Right cardiac atrium (tissue), 5 donors: ENCODE data around the gene HJURP. TPM values are rescaled to one million over a fixed set of nuclear protein-coding genes. Genes with fewer than 3 reads are reported as not detected.

Experiments
- ATAC-seq, 2 donors: fragments of 200-7000 bp; cut with Tn5 transposase; one replicate each; pipeline versions ENCODE4 v1.8.0 to v1.9.1; 2020; ENCODE audit warnings: moderate library complexity in 2 of 2, mild to moderate bottlenecking in 1 of 2
- DNase-seq, 3 donors: peaks; one replicate each; pipeline ENCODE4 v3.0.0-alpha.2; 2020
- H3K27ac ChIP-seq: one replicate; pipeline ENCODE4 v1.5.1; 2013; ENCODE audit warnings: mild to moderate bottlenecking, low read length, control low read depth, moderate library complexity
- H3K27me3 ChIP-seq: one replicate; pipeline ENCODE4 v1.6.1; 2013; ENCODE audit not compliant: control insufficient read depth, insufficient read depth
- H3K4me1 ChIP-seq: one replicate; pipeline ENCODE4 v1.6.1; 2013; ENCODE audit warnings: low read length; ENCODE audit not compliant: control insufficient read depth, insufficient read depth
- H3K4me3 ChIP-seq: one replicate; pipeline ENCODE4 v1.5.1; 2013; ENCODE audit warnings: low read length, control low read depth
- H3K9me3 ChIP-seq: one replicate; pipeline ENCODE4 v1.6.1; 2013; ENCODE audit warnings: low read length; ENCODE audit not compliant: control insufficient read depth
- WGBS: extraction: QIAGEN DNeasy Blood & Tissue Kit; methylation state at CpG from one replicate; pipeline ENCODE4 v1.1.7; 2013; 5-methylcytosine and 5-hydroxymethylcytosine counted together
- intact Hi-C, 4 donors: fragments of 100-400 bp; cut with DNase I; formaldehyde crosslinking; loops; one replicate each; pipeline versions ENCODE4 v1.11.0 to v1.14.0; 2022 to 2023
- polyA plus RNA-seq: library from polyadenylated mRNA; stranded (reverse); fragments of 200-250 nt; gene quantifications from one replicate; pipeline ENCODE4 v1.2.3, GENCODE V29; 2013
- total RNA-seq, 4 donors: library from RNA; stranded (reverse); fragmentation: NEBNext Ultra II Directional; extraction: Animal tissue kit (Norgen Biotek cat#: 25700); gene quantifications; one replicate each; pipeline ENCODE4 v1.2.1, GENCODE V29; 2021
- donor health status: healthy with polysubstance abuse.
- donor health status: DM: no; HTN: yes; CAD: no.
- donor health status: DM: no; HTN: no; CAD: no.
- donor health status: DM: no; HTN: yes; CAD: no; lungs with severe emphysema.
- donor health status: DM: yes; HTN: yes; CAD: no.

The HJURP gene
- total and polyA plus RNA-seq, 5 donors = 0.09 to 0.94 (median 0.77) TPM; not detected in 2

GRCh38 chr2:233789554-233789953 is 64.8 kb downstream of the HJURP start:
- intact Hi-C loops = no loop called here
- ATAC-seq (no peak), DNase-seq (no peak)
- H3K4me3 ChIP-seq = no peak overlapping the region
- H3K9me3 ChIP-seq = no peaks in the 10 kb centered on the region
- 90% methylated on average over 7 of the region's 7 CpGs for WGBS
- H3K27ac ChIP-seq = no peak overlapping the region
- H3K27me3 ChIP-seq = no peaks in the 10 kb centered on the region
- H3K4me1 ChIP-seq = no peaks in the 10 kb centered on the region

Other genes with a start within 250 kb of the HJURP start
- gene UGT1A8, start 236.9 kb downstream of the HJURP start, total RNA-seq = not detected
- not detected for gene UGT1A8, start 236.9 kb downstream of the HJURP start, polyA plus RNA-seq
- not detected for gene UGT1A10, start 218.1 kb downstream of the HJURP start, total RNA-seq
- not detected for gene UGT1A10, start 218.1 kb downstream of the HJURP start, polyA plus RNA-seq
- not detected for gene UGT1A9, start 182.6 kb downstream of the HJURP start, total RNA-seq
- gene UGT1A9, start 182.6 kb downstream of the HJURP start, polyA plus RNA-seq = not detected
- not detected for gene UGT1A7, start 172.6 kb downstream of the HJURP start, total RNA-seq
- gene UGT1A7, start 172.6 kb downstream of the HJURP start, polyA plus RNA-seq = not detected
- gene UGT1A6, start 161.6 kb downstream of the HJURP start, total RNA-seq = not detected
- gene UGT1A6, start 161.6 kb downstream of the HJURP start, polyA plus RNA-seq = not detected
- not detected for gene UGT1A5, start 141.6 kb downstream of the HJURP start, total RNA-seq
- gene UGT1A5, start 141.6 kb downstream of the HJURP start, polyA plus RNA-seq = not detected
- not detected for gene UGT1A4, start 135.8 kb downstream of the HJURP start, total RNA-seq
- gene UGT1A4, start 135.8 kb downstream of the HJURP start, polyA plus RNA-seq = 0.07 TPM
- gene UGT1A3, start 125.5 kb downstream of the HJURP start, total RNA-seq = not detected
- gene UGT1A3, start 125.5 kb downstream of the HJURP start, polyA plus RNA-seq = not detected
- not detected for gene UGT1A1, start 94.3 kb downstream of the HJURP start, total RNA-seq
- not detected for gene UGT1A1, start 94.3 kb downstream of the HJURP start, polyA plus RNA-seq
- gene MROH2A, start 76.2 kb downstream of the HJURP start, total RNA-seq = not detected
- gene MROH2A, start 76.2 kb downstream of the HJURP start, polyA plus RNA-seq = not detected
- gene TRPM8, start 62.8 kb upstream of the HJURP start, total RNA-seq = not detected
- not detected for gene TRPM8, start 62.8 kb upstream of the HJURP start, polyA plus RNA-seq
- gene SPP2, start 196.2 kb upstream of the HJURP start, total RNA-seq = not detected
- not detected for gene SPP2, start 196.2 kb upstream of the HJURP start, polyA plus RNA-seq